NCI-H2029 (cell line): ENCODE results near the gene SEPHS1.
"Not testable (repeated sequence)": the region's sequence is repeated elsewhere in the genome, so short reads cannot be mapped to it uniquely, and the experiment has no call there.

Source experiments
- DNase-seq: peaks from one replicate; lab custom pipeline; 2025; lab: John Stamatoyannopoulos, UW

Gene SEPHS1

DNA sequence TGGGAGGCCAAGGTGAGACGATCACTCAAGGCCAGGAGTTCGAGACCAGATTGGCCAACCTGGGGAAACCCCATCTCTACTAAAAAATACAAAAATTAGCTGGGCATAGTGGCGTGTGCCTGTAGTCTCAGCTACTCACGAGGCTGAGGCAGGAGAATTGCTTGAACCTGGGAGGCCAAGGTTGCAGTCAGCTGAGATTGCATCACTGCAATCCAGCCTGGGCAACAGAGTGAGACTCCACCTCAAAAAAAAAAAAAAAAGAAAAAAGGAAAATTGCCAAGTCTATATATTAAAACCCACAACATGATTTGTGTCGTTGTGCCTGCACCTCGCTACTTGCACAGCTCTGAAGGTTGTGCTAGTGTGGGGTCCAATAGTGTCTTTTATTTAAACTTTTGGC is 65.7 kb downstream of the SEPHS1 start:
- DNase-seq, result not testable (repeated sequence)

DNA sequence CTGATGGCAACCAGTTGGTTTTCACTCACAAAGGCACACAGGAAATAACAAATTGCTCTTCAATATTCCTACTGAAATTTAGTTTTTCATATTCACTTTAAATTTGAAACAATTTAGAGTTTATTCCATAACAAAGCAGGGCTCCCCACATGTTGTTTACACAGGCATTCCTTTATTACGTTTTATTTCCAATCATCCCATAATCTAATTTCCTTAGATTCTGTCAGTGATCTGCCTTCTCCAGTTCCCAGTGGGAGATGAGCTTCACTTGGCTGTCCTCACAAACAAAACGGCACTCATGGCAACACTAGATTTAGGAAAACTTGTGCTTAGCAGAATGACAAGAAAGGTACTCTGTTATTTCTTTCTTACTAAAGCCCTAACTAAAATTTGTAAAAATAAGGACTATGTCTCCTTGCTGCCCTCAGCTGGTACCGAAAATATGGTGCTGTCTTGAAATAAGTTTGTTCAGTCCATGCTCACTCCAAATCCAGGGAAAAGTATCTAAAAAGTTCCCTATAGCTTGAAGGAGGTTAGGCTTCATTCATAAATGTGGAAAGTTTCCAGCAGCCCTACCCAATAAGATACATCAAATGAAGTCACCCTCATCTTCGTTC is 71.2 kb downstream of the SEPHS1 start:
- no peak for DNase-seq

GRCh38 chr10:13276146-13276545 is 71.9 kb downstream of the SEPHS1 start:
- not testable (repeated sequence) for DNase-seq

DNA sequence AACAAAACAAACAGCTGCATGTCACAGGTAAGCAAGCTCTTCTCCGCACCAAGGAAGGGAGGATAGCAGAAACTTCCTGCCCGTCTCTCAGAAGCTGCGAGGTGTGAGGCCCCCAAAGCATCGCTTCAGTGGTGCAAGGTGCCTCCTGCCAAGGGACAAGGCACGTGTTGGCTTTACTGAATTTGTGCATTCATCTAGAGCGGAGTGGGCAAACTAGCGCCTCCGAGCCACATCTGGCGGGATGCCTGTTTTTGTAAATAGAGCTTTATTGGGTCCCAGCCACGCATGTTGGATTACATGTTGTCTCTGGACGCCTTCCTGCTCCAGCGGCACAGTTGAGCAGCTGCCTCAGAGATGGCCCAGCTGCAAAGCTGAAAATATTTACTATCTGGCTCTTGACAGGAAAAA is 75.9 kb downstream of the SEPHS1 start:
- DNase-seq, result peak; percentile 71

DNA sequence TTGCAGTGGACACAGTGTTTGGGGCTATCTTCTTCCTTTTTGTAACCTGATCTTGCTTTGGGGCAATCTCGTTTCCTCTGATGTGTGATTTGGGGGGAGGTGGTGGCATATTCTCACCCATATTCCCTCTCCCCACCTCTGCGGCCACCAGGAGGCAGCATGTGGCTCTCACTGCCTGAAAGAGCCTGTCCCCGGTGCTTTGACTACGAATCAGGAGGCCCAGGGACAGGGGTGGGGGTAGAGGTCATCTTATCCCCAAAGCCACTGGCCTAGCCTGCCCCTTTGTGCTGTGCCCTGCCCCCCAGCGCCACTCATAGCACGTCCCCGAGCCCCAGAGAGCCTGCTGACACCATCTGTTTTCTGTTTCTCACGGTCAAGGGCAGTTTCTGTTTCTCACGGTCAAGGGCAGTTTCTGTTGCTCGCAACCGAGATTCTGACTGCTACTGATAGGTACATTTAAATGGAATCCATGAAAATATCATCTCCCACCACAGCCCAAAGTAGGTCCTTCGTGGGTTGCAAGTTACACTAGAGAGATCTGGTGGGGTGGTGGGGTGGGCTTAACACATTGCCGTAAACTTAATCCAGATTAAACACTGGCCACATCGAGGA is 76.4 kb downstream of the SEPHS1 start:
- peak; percentile 16 for DNase-seq

GRCh38 chr10:13270877-13271551 is 77.1 kb downstream of the SEPHS1 start:
- no peak for DNase-seq

- no peak for DNase-seq
These were observed 79.3 kb downstream of the SEPHS1 start for GRCh38 chr10:13268841-13269240.

DNA sequence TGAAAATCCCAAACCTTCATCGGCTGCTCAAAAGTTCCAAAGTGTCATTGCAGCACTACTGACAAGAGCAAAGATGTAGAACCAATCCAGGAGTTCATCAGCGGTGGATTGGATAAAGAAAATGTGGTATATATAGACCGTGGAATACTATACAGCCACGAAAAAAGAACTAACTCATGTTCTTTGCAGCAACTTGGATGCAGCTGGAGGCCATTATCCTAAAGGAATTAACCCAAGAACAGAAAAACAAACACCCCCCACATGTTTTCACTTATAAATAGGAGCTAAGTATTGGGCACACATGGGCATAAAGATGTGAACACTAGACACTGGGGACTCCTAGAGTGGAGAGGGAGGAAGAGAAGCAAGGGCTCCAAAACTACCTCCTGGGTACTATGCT is 79.8 kb downstream of the SEPHS1 start:
- DNase-seq, result no peak
